HG02840 (cell line): ENCODE data around the gene CABP2.

ENCODE experiments used
- ATAC-seq: cut with Tn5 transposase; IDR thresholded peaks from one replicate; pipeline ENCODE4 v1.9.1; 2021; ENCODE audit warnings: mild to moderate bottlenecking, moderate library complexity, moderate number of reproducible peaks; ENCODE audit not compliant: unreplicated experiment, low FRiP score

CABP2 gene

GRCh38 chr11:67508486-67509121 lies 14.6 kb downstream of the CABP2 start:
- peak; percentile 40 for ATAC-seq

GRCh38 chr11:67507864-67508485 lies 15.3 kb downstream of the CABP2 start, which contains the start of gene CDK2AP2:
TSS of gene CDK2AP2 (minus strand) at chr11:67508162. CDS start at chr11:67508082, 80 bp downstream.
- ATAC-seq: peak; percentile 66

- no peak for ATAC-seq
These were observed 15.9 kb downstream of the CABP2 start for GRCh38 chr11:67507242-67507863.

GRCh38 chr11:67506426-67507051 lies 16.7 kb downstream of the CABP2 start:
- ATAC-seq: no peak

- no peak for ATAC-seq
These were observed 17.4 kb downstream of the CABP2 start for GRCh38 chr11:67505605-67506396.

- no peak for ATAC-seq
These were observed 18.2 kb downstream of the CABP2 start, which contains the start of gene PITPNM1 for GRCh38 chr11:67504950-67505581. TSS of gene PITPNM1 (minus strand) at chr11:67505363. CDS start at chr11:67504180, 1,183 bp downstream.

- no peak for ATAC-seq
These were observed 19.0 kb downstream of the CABP2 start for GRCh38 chr11:67504005-67504949.

- ATAC-seq: no peak
These were observed 19.9 kb downstream of the CABP2 start for GRCh38 chr11:67503119-67504004.

- ATAC-seq: no peak
These were observed 20.8 kb downstream of the CABP2 start for GRCh38 chr11:67502328-67502979.

GRCh38 chr11:67501854-67502253 lies 21.4 kb downstream of the CABP2 start:
- ATAC-seq: no peak

- ATAC-seq: no peak
These were observed 22.2 kb downstream of the CABP2 start for GRCh38 chr11:67500831-67501715.

GRCh38 chr11:67500484-67500821 lies 22.8 kb downstream of the CABP2 start:
- no peak for ATAC-seq

GRCh38 chr11:67499808-67500483 lies 23.3 kb downstream of the CABP2 start:
- ATAC-seq: no peak

GRCh38 chr11:67498544-67498972 lies 24.7 kb downstream of the CABP2 start:
- ATAC-seq: no peak

GRCh38 chr11:67497656-67498291 lies 25.5 kb downstream of the CABP2 start:
- no peak for ATAC-seq
